Upper lobe of right lung (tissue), 1 donor: ENCODE measurements around the gene ARSI. TPM values are rescaled to one million over a fixed set of nuclear protein-coding genes. Genes with fewer than 3 reads are reported as not detected.

Source experiments
- ATAC-seq: fragments of 200-7000 bp; cut with Tn5 transposase; one replicate; pipeline ENCODE4 v1.9.1; 2020; ENCODE audit warnings: mild to moderate bottlenecking, moderate library complexity
- DNase-seq: peaks from one replicate; pipeline ENCODE4 v3.0.0-alpha.2; 2020
- H3K27ac ChIP-seq: fragments of 200-600 bp; one replicate; pipeline ENCODE4 v1.8.0; 2022
- H3K27me3 ChIP-seq: fragments of 200-600 bp; one replicate; pipeline ENCODE4 v1.8.0; 2022; ENCODE audit warnings: mild to moderate bottlenecking
- H3K36me3 ChIP-seq: fragments of 200-600 bp; one replicate; pipeline ENCODE4 v1.8.0; 2022
- H3K4me1 ChIP-seq: fragments of 200-600 bp; one replicate; pipeline ENCODE4 v1.8.0; 2022
- H3K4me3 ChIP-seq: fragments of 200-600 bp; one replicate; pipeline ENCODE4 v1.8.0; 2022; ENCODE audit warnings: mild to moderate bottlenecking
- H3K9me3 ChIP-seq: fragments of 200-600 bp; one replicate; pipeline ENCODE4 v1.8.0; 2022
- CTCF ChIP-seq: fragments of 200-600 bp; IDR thresholded peaks from one replicate; pipeline ENCODE4 v1.8.0; 2022; ENCODE audit warnings: antibody characterized with exemption
- intact Hi-C: fragments of 100-400 bp; cut with DNase I; formaldehyde crosslinking; loops from one replicate; pipeline ENCODE4 v1.11.0; 2022
- total RNA-seq: library from RNA; stranded (reverse); fragmentation: NEBNext Ultra II Directional; extraction: Animal tissue kit (Norgen Biotek cat#: 25700); gene quantifications from one replicate; pipeline ENCODE4 v1.2.1, GENCODE V29; 2021
- donor health status: DM: no; HTN: yes; CAD: no; lungs with severe emphysema.

ARSI gene
- total RNA-seq, 1 donor from 2014 or later = 4.0 TPM

DNA sequence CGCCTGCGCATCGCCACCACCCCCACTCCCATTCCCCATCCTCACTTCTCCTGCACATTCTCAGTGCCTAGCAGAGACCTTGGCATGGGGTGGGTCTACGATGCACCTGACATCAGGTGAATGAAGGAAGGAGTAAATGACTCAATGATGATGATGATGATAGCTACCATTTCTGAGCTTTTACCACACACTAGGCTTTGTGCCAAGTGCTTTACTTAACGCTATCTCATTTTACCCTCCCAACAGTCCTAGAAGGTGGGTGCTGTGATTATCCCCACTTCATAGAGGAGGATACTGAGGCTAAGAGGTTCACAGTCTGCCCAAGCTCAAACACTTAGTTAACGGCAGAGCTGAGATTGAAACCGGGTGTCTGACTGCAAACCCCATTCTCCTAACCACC, 40.2 kb downstream of the ARSI start:
- TF ChIP-seq CTCF = no peak
- no peaks in the 10 kb centered on the region for H3K36me3 ChIP-seq
- no peaks in the 10 kb centered on the region for H3K9me3 ChIP-seq
- no peaks in the 10 kb centered on the region for H3K27me3 ChIP-seq
- DNase-seq (no peak), ATAC-seq (no peak)
- H3K4me3 ChIP-seq = no peak overlapping the region
- H3K4me1 ChIP-seq = no peaks in the 10 kb centered on the region
- intact Hi-C loops = no loop called here
- H3K27ac ChIP-seq = no peak overlapping the region

DNA sequence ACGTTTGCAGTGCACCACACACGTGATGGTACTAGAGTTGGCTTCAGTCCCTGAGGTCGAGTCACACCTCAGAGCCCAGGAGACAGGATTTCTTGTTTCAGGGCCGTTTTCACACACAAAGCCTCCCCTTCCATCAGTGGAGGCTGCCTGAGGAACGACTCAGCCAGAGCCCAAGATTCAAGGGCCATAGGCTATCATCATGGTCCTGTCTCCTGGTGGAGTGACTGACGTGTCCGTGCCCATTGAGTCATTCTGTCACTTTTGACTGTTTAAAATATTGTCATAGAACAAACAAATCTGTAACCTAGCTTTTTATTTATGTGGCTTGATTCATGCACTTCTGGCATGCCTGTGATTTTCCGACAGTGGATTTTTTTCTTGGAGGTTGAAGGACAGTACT, 41.5 kb downstream of the ARSI start:
- Histone ChIP-seq H3K27me3 (no peaks in the 10 kb centered on the region), H3K36me3 (no peaks in the 10 kb centered on the region), H3K27ac (no peak overlapping the region), H3K4me3 (no peak overlapping the region), H3K4me1 (no peaks in the 10 kb centered on the region), H3K9me3 (no peaks in the 10 kb centered on the region)
- TF ChIP-seq CTCF = no peak
- DNase-seq = no peak
- no peak for ATAC-seq
- intact Hi-C loops = no loop called here

DNA sequence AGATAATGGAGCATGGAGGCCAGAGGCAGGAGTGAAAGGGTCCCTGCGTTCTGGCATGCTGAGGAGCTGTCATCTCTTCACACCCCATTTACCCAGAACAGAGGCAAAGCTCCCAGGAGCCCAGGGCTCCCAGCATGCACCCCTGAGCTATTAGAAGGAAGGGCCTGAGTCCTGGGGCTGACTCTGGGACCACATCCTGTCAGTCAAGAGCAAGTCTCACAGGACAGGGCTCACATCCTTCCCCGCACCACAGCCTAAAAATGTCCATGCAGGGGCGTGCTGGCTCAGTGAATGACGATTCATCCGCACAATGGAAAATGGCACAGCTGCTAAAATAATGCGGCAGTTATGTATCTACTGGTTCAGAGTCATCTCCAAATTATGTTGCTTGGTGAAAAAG, 44.6 kb downstream of the ARSI start:
- intact Hi-C loops = no loop called here
- Histone ChIP-seq H3K36me3 (no peaks in the 10 kb centered on the region), H3K27me3 (no peaks in the 10 kb centered on the region), H3K9me3 (no peaks in the 10 kb centered on the region), H3K4me3 (no peak overlapping the region), H3K27ac (no peak overlapping the region), H3K4me1 (no peaks in the 10 kb centered on the region)
- no peak for TF ChIP-seq CTCF
- DNase-seq = no peak
- no peak for ATAC-seq

GRCh38 chr5:150257424-150257823, 45.3 kb downstream of the ARSI start:
- Histone ChIP-seq H3K4me1 (no peaks in the 10 kb centered on the region), H3K27ac (no peak overlapping the region), H3K36me3 (no peaks in the 10 kb centered on the region), H3K9me3 (no peaks in the 10 kb centered on the region), H3K4me3 (no peak overlapping the region), H3K27me3 (no peaks in the 10 kb centered on the region)
- no peak for DNase-seq
- no peak for TF ChIP-seq CTCF
- ATAC-seq = no peak
- intact Hi-C loops = no loop called here

GRCh38 chr5:150256410-150257064, 46.2 kb downstream of the ARSI start:
- no peaks in the 10 kb centered on the region for H3K4me1 ChIP-seq
- no peak for TF ChIP-seq CTCF
- no peaks in the 10 kb centered on the region for H3K27me3 ChIP-seq
- no peak overlapping the region for H3K27ac ChIP-seq
- H3K36me3 ChIP-seq = no peaks in the 10 kb centered on the region
- no peak for DNase-seq
- no peaks in the 10 kb centered on the region for H3K9me3 ChIP-seq
- intact Hi-C loops = no loop called here
- no peak overlapping the region for H3K4me3 ChIP-seq
- no peak for ATAC-seq
